GM23338 (cell line): ENCODE measurements around the gene WWOX. TPM values are rescaled to one million over a fixed set of nuclear protein-coding genes. Genes with fewer than 3 reads are reported as not detected.

Source experiments
- ATAC-seq: fragments of 200-7000 bp; cut with Tn5 transposase; 3 replicates; pipeline ENCODE4 v1.9.1; 2020
- DNase-seq: peaks from one replicate; pipeline ENCODE4 v3.0.0-alpha.2; 2015; ENCODE audit warnings: low spot score
- H2AFZ ChIP-seq: fragments of 200-600 bp; sonication (generic); 2 replicates; pipeline ENCODE4 v1.8.0; 2016; ENCODE audit warnings: antibody characterized with exemption, mild to moderate bottlenecking, moderate library complexity
- H3F3A ChIP-seq: fragments of 200-600 bp; sonication (generic); replicated peaks from 2 replicates; pipeline ENCODE4 v1.8.0; 2017; ENCODE audit warnings: antibody characterized with exemption, mixed run types, low read depth
- H3K27ac ChIP-seq: fragments of 200-600 bp; sonication (generic); 2 replicates; pipeline ENCODE4 v1.6.1; 2016; ENCODE audit warnings: low read depth
- H3K27me3 ChIP-seq: fragments of 200-600 bp; sonication (generic); 2 replicates; pipeline ENCODE4 v1.8.0; 2016; ENCODE audit warnings: mild to moderate bottlenecking, mixed run types, moderate library complexity; ENCODE audit not compliant: insufficient read depth
- H3K36me3 ChIP-seq: fragments of 200-600 bp; sonication (generic); 2 replicates; pipeline ENCODE4 v1.8.0; 2016; ENCODE audit warnings: mild to moderate bottlenecking; ENCODE audit not compliant: insufficient read depth
- H3K4me1 ChIP-seq: fragments of 200-600 bp; sonication (generic); 2 replicates; pipeline ENCODE4 v1.8.0; 2016; ENCODE audit warnings: mild to moderate bottlenecking, moderate library complexity; ENCODE audit not compliant: insufficient read depth
- H3K4me2 ChIP-seq: fragments of 200-600 bp; sonication (generic); 2 replicates; pipeline ENCODE4 v1.7.1; 2017; ENCODE audit warnings: mixed run types
- H3K4me3 ChIP-seq: fragments of 200-600 bp; sonication (generic); 2 replicates; pipeline ENCODE4 v1.6.1; 2016; ENCODE audit warnings: mixed run types
- H3K79me2 ChIP-seq: fragments of 200-600 bp; sonication (generic); replicated peaks from 2 replicates; pipeline ENCODE4 v1.8.0; 2017; ENCODE audit warnings: mild to moderate bottlenecking; ENCODE audit not compliant: insufficient read depth
- H3K9me2 ChIP-seq: fragments of 200-600 bp; sonication (generic); 2 replicates; pipeline ENCODE4 v1.8.0; 2017; ENCODE audit not compliant: insufficient read depth
- H4K20me1 ChIP-seq: fragments of 200-600 bp; sonication (generic); replicated peaks from 2 replicates; pipeline ENCODE4 v1.8.0; 2017; ENCODE audit warnings: mild to moderate bottlenecking; ENCODE audit not compliant: insufficient read depth
- H3K27ac Mint-ChIP-seq: 2 replicates; pipeline ENCODE4 v1.8.0; 2020; ENCODE audit warnings: inconsistent platforms, mild to moderate bottlenecking, moderate library complexity, mixed read lengths
- H3K27me3 Mint-ChIP-seq: 3 replicates; pipeline ENCODE4 v1.8.0; 2022; ENCODE audit warnings: low read depth, mild to moderate bottlenecking, moderate library complexity, mixed read lengths, inconsistent platforms; ENCODE audit not compliant: insufficient read depth, poor library complexity
- H3K36me3 Mint-ChIP-seq: 3 replicates; pipeline ENCODE4 v1.8.0; 2021; ENCODE audit warnings: low read depth, mild to moderate bottlenecking, inconsistent platforms, moderate library complexity, mixed read lengths
- H3K4me1 Mint-ChIP-seq: 3 replicates; pipeline ENCODE4 v1.8.0; 2020; ENCODE audit warnings: mild to moderate bottlenecking, inconsistent platforms, mixed read lengths
- H3K4me3 Mint-ChIP-seq: 3 replicates; pipeline ENCODE4 v1.8.0; 2021; ENCODE audit warnings: moderate library complexity, mild to moderate bottlenecking, inconsistent platforms, mixed read lengths
- H3K9me3 Mint-ChIP-seq: 3 replicates; pipeline ENCODE4 v1.8.0; 2020; ENCODE audit warnings: moderate library complexity, mild to moderate bottlenecking, inconsistent platforms, mixed read lengths
- CREB1 ChIP-seq: fragments of 250-450 bp; sonication (Bioruptor Pico); IDR thresholded peaks from 2 replicates; pipeline ENCODE4 v1.5.0; 2020; ENCODE audit warnings: low read depth, mild to moderate bottlenecking, moderate library complexity
- EZH2 ChIP-seq: fragments of 200-600 bp; sonication (generic); IDR thresholded peaks from one replicate; pipeline ENCODE4 v1.8.0; 2017; ENCODE audit warnings: antibody characterized with exemption, mild to moderate bottlenecking, low read depth; ENCODE audit not compliant: unreplicated experiment
- EZH2phosphoT487 ChIP-seq: fragments of 200-600 bp; sonication (generic); IDR thresholded peaks from one replicate; pipeline ENCODE4 v1.8.1; 2018; ENCODE audit warnings: antibody characterized with exemption; ENCODE audit not compliant: unreplicated experiment
- JUNB ChIP-seq: IDR thresholded peaks from one replicate; pipeline ENCODE4 v1.6.1; 2016; ENCODE audit warnings: antibody characterized with exemption; ENCODE audit not compliant: unreplicated experiment
- NANOG ChIP-seq: IDR thresholded peaks from 2 replicates; pipeline ENCODE4 v1.6.1; 2016; ENCODE audit warnings: antibody characterized with exemption, borderline replicate concordance
- POLR2AphosphoS5 ChIP-seq: IDR thresholded peaks from 2 replicates; pipeline ENCODE4 v1.6.1; 2016; ENCODE audit warnings: antibody characterized with exemption, low read depth
- STAT1 ChIP-seq: IDR thresholded peaks from one replicate; pipeline ENCODE4 v1.6.1; 2016; ENCODE audit warnings: antibody characterized with exemption; ENCODE audit not compliant: unreplicated experiment
- ZNF114 ChIP-seq: fragments of 250-450 bp; sonication (Bioruptor Pico); IDR thresholded peaks from 2 replicates; pipeline ENCODE4 v1.5.0; 2020; ENCODE audit warnings: mild to moderate bottlenecking, moderate library complexity
- ZNF331 ChIP-seq: fragments of 250-450 bp; sonication (Bioruptor Pico); IDR thresholded peaks from 2 replicates; pipeline ENCODE4 v1.5.0; 2020; ENCODE audit warnings: low read depth, mild to moderate bottlenecking, moderate library complexity
- polyA plus RNA-seq: library from polyadenylated mRNA; unstranded; fragments of >200 nt; fragmentation: Nextera tagmentation; extraction: Ambion mirVana; gene quantifications from 2 replicates; pipeline ENCODE4 v1.2.1, GENCODE V29; 2016
- total RNA-seq: library from RNA; depleted of rRNA; stranded (reverse); fragments of >200 nt; shearing (Covaris generic); gene quantifications from 2 replicates; pipeline ENCODE4 v1.2.3, GENCODE V29; 2014
- TF ChIP-seq, protein P1 (sequence below), 2 experiments: fragments of 200-600 bp in 1 of 2; sonication (generic) in 1 of 2; conservative IDR thresholded peaks; 2 replicates each; pipeline versions ENCODE4 v1.5.1 to v1.6.1; 2016 to 2017; ENCODE audit warnings: antibody characterized with exemption in 2 of 2, low read depth in 2 of 2, mild to moderate bottlenecking in 2 of 2, moderate library complexity in 1 of 2
- TF ChIP-seq, protein P2 (sequence below): IDR thresholded peaks from 2 replicates; pipeline ENCODE4 v1.6.1; 2016; ENCODE audit warnings: antibody characterized with exemption
- TF ChIP-seq, protein P3 (sequence below): IDR thresholded peaks from one replicate; pipeline ENCODE4 v1.6.1; 2018; ENCODE audit warnings: antibody characterized with exemption; ENCODE audit not compliant: unreplicated experiment
- TF ChIP-seq, protein P4 (sequence below): fragments of 250-450 bp; sonication (Bioruptor Pico); IDR thresholded peaks from 2 replicates; pipeline ENCODE4 v1.5.0; 2020; ENCODE audit warnings: mild to moderate bottlenecking, moderate library complexity

The WWOX gene
- total and polyA plus RNA-seq, 2 experiments from 2014 or later: 10.0 to 19.3 TPM

DNA sequence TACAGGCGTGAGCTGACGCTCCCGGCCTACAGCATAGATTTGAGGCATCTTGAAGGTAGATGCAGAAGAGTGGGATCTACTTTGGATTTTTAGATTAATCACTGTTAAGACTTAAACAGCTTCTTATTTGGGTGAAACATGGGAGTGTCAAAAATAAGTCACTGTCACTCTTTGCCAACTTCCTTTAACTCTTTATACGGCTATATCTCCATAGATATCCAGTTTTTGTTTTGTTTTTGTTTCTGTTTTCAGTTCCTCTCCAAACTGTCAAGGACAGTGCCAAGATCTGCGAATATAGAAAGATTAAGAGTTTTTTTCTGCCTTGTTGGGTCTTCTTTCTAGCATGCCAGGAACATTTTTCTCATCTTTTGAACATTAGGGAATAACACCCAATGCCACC lies 706.1 kb downstream of the WWOX start:
- no peak overlapping the region for H3K4me3 ChIP-seq
- Mint-ChIP-seq H3K4me3 (no peak overlapping the region), H3K9me3 (no peaks in the 10 kb centered on the region), H3K27ac (no peak overlapping the region), H3K36me3 (no peaks in the 10 kb centered on the region), H3K4me1 (no peaks in the 10 kb centered on the region), H3K27me3 (peaks cover 2% of the 10 kb centered on the region)
- no peak overlapping the region for H2AFZ ChIP-seq
- H3K4me1 ChIP-seq: no peaks in the 10 kb centered on the region
- no peak overlapping the region for H3K27ac ChIP-seq
- ATAC-seq (no peak), DNase-seq (no peak)
- H4K20me1 ChIP-seq: no peaks in the 10 kb centered on the region
- no peaks in the 10 kb centered on the region for H3K36me3 ChIP-seq
- H3K79me2 ChIP-seq: no peaks in the 10 kb centered on the region
- no peak for TF ChIP-seq EZH2
- TF ChIP-seq POLR2AphosphoS5: no peak
- no peak for TF ChIP-seq JUNB
- TF ChIP-seq, protein P1, sequence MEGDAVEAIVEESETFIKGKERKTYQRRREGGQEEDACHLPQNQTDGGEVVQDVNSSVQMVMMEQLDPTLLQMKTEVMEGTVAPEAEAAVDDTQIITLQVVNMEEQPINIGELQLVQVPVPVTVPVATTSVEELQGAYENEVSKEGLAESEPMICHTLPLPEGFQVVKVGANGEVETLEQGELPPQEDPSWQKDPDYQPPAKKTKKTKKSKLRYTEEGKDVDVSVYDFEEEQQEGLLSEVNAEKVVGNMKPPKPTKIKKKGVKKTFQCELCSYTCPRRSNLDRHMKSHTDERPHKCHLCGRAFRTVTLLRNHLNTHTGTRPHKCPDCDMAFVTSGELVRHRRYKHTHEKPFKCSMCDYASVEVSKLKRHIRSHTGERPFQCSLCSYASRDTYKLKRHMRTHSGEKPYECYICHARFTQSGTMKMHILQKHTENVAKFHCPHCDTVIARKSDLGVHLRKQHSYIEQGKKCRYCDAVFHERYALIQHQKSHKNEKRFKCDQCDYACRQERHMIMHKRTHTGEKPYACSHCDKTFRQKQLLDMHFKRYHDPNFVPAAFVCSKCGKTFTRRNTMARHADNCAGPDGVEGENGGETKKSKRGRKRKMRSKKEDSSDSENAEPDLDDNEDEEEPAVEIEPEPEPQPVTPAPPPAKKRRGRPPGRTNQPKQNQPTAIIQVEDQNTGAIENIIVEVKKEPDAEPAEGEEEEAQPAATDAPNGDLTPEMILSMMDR (conservative IDR thresholded peaks at IDR 0.05; ENCODE audit: low read depth in 2 of 2): no peak
- TF ChIP-seq NANOG: no peak
- TF ChIP-seq EZH2phosphoT487: no peak
- TF ChIP-seq, protein P2, sequence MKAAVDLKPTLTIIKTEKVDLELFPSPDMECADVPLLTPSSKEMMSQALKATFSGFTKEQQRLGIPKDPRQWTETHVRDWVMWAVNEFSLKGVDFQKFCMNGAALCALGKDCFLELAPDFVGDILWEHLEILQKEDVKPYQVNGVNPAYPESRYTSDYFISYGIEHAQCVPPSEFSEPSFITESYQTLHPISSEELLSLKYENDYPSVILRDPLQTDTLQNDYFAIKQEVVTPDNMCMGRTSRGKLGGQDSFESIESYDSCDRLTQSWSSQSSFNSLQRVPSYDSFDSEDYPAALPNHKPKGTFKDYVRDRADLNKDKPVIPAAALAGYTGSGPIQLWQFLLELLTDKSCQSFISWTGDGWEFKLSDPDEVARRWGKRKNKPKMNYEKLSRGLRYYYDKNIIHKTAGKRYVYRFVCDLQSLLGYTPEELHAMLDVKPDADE: no peak
- TF ChIP-seq, protein P3, sequence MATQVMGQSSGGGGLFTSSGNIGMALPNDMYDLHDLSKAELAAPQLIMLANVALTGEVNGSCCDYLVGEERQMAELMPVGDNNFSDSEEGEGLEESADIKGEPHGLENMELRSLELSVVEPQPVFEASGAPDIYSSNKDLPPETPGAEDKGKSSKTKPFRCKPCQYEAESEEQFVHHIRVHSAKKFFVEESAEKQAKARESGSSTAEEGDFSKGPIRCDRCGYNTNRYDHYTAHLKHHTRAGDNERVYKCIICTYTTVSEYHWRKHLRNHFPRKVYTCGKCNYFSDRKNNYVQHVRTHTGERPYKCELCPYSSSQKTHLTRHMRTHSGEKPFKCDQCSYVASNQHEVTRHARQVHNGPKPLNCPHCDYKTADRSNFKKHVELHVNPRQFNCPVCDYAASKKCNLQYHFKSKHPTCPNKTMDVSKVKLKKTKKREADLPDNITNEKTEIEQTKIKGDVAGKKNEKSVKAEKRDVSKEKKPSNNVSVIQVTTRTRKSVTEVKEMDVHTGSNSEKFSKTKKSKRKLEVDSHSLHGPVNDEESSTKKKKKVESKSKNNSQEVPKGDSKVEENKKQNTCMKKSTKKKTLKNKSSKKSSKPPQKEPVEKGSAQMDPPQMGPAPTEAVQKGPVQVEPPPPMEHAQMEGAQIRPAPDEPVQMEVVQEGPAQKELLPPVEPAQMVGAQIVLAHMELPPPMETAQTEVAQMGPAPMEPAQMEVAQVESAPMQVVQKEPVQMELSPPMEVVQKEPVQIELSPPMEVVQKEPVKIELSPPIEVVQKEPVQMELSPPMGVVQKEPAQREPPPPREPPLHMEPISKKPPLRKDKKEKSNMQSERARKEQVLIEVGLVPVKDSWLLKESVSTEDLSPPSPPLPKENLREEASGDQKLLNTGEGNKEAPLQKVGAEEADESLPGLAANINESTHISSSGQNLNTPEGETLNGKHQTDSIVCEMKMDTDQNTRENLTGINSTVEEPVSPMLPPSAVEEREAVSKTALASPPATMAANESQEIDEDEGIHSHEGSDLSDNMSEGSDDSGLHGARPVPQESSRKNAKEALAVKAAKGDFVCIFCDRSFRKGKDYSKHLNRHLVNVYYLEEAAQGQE: no peak
- TF ChIP-seq STAT1: no peak
- TF ChIP-seq, protein P4, sequence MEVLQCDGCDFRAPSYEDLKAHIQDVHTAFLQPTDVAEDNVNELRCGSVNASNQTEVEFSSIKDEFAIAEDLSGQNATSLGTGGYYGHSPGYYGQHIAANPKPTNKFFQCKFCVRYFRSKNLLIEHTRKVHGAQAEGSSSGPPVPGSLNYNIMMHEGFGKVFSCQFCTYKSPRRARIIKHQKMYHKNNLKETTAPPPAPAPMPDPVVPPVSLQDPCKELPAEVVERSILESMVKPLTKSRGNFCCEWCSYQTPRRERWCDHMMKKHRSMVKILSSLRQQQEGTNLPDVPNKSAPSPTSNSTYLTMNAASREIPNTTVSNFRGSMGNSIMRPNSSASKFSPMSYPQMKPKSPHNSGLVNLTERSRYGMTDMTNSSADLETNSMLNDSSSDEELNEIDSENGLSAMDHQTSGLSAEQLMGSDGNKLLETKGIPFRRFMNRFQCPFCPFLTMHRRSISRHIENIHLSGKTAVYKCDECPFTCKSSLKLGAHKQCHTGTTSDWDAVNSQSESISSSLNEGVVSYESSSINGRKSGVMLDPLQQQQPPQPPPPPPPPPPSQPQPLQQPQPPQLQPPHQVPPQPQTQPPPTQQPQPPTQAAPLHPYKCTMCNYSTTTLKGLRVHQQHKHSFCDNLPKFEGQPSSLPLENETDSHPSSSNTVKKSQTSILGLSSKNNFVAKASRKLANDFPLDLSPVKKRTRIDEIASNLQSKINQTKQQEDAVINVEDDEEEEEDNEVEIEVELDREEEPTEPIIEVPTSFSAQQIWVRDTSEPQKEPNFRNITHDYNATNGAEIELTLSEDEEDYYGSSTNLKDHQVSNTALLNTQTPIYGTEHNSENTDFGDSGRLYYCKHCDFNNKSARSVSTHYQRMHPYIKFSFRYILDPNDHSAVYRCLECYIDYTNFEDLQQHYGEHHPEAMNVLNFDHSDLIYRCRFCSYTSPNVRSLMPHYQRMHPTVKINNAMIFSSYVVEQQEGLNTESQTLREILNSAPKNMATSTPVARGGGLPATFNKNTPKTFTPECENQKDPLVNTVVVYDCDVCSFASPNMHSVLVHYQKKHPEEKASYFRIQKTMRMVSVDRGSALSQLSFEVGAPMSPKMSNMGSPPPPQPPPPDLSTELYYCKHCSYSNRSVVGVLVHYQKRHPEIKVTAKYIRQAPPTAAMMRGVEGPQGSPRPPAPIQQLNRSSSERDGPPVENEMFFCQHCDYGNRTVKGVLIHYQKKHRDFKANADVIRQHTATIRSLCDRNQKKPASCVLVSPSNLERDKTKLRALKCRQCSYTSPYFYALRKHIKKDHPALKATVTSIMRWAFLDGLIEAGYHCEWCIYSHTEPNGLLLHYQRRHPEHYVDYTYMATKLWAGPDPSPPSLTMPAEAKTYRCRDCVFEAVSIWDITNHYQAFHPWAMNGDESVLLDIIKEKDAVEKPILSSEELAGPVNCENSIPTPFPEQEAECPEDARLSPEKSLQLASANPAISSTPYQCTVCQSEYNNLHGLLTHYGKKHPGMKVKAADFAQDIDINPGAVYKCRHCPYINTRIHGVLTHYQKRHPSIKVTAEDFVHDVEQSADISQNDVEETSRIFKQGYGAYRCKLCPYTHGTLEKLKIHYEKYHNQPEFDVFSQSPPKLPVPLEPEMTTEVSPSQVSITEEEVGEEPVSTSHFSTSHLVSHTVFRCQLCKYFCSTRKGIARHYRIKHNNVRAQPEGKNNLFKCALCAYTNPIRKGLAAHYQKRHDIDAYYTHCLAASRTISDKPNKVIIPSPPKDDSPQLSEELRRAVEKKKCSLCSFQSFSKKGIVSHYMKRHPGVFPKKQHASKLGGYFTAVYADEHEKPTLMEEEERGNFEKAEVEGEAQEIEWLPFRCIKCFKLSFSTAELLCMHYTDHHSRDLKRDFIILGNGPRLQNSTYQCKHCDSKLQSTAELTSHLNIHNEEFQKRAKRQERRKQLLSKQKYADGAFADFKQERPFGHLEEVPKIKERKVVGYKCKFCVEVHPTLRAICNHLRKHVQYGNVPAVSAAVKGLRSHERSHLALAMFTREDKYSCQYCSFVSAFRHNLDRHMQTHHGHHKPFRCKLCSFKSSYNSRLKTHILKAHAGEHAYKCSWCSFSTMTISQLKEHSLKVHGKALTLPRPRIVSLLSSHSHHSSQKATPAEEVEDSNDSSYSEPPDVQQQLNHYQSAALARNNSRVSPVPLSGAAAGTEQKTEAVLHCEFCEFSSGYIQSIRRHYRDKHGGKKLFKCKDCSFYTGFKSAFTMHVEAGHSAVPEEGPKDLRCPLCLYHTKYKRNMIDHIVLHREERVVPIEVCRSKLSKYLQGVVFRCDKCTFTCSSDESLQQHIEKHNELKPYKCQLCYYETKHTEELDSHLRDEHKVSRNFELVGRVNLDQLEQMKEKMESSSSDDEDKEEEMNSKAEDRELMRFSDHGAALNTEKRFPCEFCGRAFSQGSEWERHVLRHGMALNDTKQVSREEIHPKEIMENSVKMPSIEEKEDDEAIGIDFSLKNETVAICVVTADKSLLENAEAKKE (CRISPR knock-in tag): no peak
- no peak for TF ChIP-seq ZNF114 (CRISPR knock-in tag)
- no peak for TF ChIP-seq ZNF331
- TF ChIP-seq CREB1 (CRISPR knock-in tag): no peak
- H3K4me2 ChIP-seq: no peak overlapping the region
- H3K9me2 ChIP-seq: no peaks in the 10 kb centered on the region; the same call in 1 of the 2 replicates
- no peaks in the 10 kb centered on the region for H3K27me3 ChIP-seq
- H3F3A ChIP-seq: no peaks in the 10 kb centered on the region
